Activated CD8-positive, alpha-beta memory T cell treated with anti-CD3 and anti-CD28 coated beads for 36 hours (primary cell): Measurements from ENCODE around the gene IL20RB. TPM values are rescaled to one million over a fixed set of nuclear protein-coding genes. Genes with fewer than 3 reads are reported as not detected.
"Not testable (repeated sequence)": the region's sequence is repeated elsewhere in the genome, so short reads cannot be mapped to it uniquely, and the experiment has no call there.

Experiments
- CTCF ChIA-PET: fragments of 350-600 bp; sonication (Branson Sonifier 250); formaldehyde crosslinking; loops from one replicate; lab custom pipeline; 2021; ENCODE audit warnings: antibody characterized with exemption; lab: Charles Lee
- POLR2A ChIA-PET: fragments of 350-600 bp; sonication (Branson Sonifier 250); formaldehyde crosslinking; loops from one replicate; lab custom pipeline; 2021; ENCODE audit warnings: antibody characterized with exemption; lab: Charles Lee
- total RNA-seq, 2 experiments: library from RNA; stranded (reverse); gene quantifications; one replicate each; pipeline ENCODE4 v1.2.3, GENCODE V29; 2021

IL20RB gene
- total RNA-seq, 2 experiments from 2014 or later, result 0.63 to 1.2 TPM

GRCh38 chr3:136938334-136938733, 19.4 kb upstream of the IL20RB start:
- ChIA-PET CTCF (interaction anchor here (0.8 kb wide), 1 partner anchor 23 kb away, joined by 3 read pairs; no protein-coding TSS in a partner anchor), POLR2A (no interaction called here)

GRCh38 chr3:136939489-136939888, 18.3 kb upstream of the IL20RB start:
- CTCF ChIA-PET, result no interaction called here
- POLR2A ChIA-PET, result interaction anchor here (0.5 kb wide), 1 partner anchor 75 kb away, joined by 5 read pairs; no protein-coding TSS in a partner anchor

GRCh38 chr3:136942803-136943202, 15.0 kb upstream of the IL20RB start:
- POLR2A ChIA-PET, result interaction anchor here (0.6 kb wide), 1 partner anchor 75 kb away, joined by 5 read pairs; no protein-coding TSS in a partner anchor
- CTCF ChIA-PET, result no interaction called here

- ChIA-PET CTCF (no interaction called here), POLR2A (no interaction called here)
Measured at GRCh38 chr3:136943436-136943835, 14.3 kb upstream of the IL20RB start.

GRCh38 chr3:136946978-136947377, 10.8 kb upstream of the IL20RB start:
- ChIA-PET POLR2A (no interaction called here), CTCF (no interaction called here)

GRCh38 chr3:136947477-136947876, 10.3 kb upstream of the IL20RB start:
- ChIA-PET CTCF (interaction anchor here (1.2 kb wide), 1 partner anchor 14 kb away, joined by 3 read pairs; no protein-coding TSS in a partner anchor), POLR2A (no interaction called here)

GRCh38 chr3:136949146-136949545, 8.6 kb upstream of the IL20RB start:
- CTCF ChIA-PET, result no interaction called here
- POLR2A ChIA-PET, result no interaction called here

GRCh38 chr3:136949708-136950107, 8.1 kb upstream of the IL20RB start:
- ChIA-PET POLR2A (no interaction called here), CTCF (no interaction called here)

GRCh38 chr3:136950623-136951022, 7.2 kb upstream of the IL20RB start:
- POLR2A ChIA-PET, result no interaction called here
- CTCF ChIA-PET, result no interaction called here

- ChIA-PET POLR2A (no interaction called here), CTCF (no interaction called here)
Measured at GRCh38 chr3:136952292-136952691, 5.5 kb upstream of the IL20RB start.

- ChIA-PET POLR2A (no interaction called here), CTCF (interaction anchor here (0.7 kb wide), 1 partner anchor 28 kb away, joined by 4 read pairs; no protein-coding TSS in a partner anchor)
Measured at GRCh38 chr3:136954251-136954650, 3.5 kb upstream of the IL20RB start.

- ChIA-PET POLR2A (no interaction called here), CTCF (no interaction called here)
Measured at GRCh38 chr3:136954980-136955780, 2.6 kb upstream of the IL20RB start.

GRCh38 chr3:136955813-136956212, 2.0 kb upstream of the IL20RB start:
- CTCF ChIA-PET, result no interaction called here

GRCh38 chr3:136956971-136957370, 812 bp upstream of the IL20RB start:
- CTCF ChIA-PET, result no interaction called here
- POLR2A ChIA-PET, result no interaction called here

More at GRCh38 chr3:136955813-136956212, 2.0 kb upstream of the IL20RB start:
- POLR2A ChIA-PET, result no interaction called here

GRCh38 chr3:136958939-136959338, 1.2 kb downstream of the IL20RB start:
- ChIA-PET POLR2A (no interaction called here), CTCF (interaction anchor here (1.2 kb wide), 1 partner anchor 97 kb away, joined by 3 read pairs; the partner anchor contains the start of gene NCK1)

GRCh38 chr3:136959599-136959998, 1.8 kb downstream of the IL20RB start:
- ChIA-PET CTCF (interaction anchor here (1.2 kb wide), 1 partner anchor 98 kb away, joined by 3 read pairs; the partner anchor contains the start of gene NCK1), POLR2A (no interaction called here)

- POLR2A ChIA-PET, result no interaction called here
- CTCF ChIA-PET, result interaction anchor here (0.6 to 1.0 kb wide), 2 partner anchors 13 to 22 kb away, joined by 3 read pairs; no protein-coding TSS in a partner anchor
Measured at GRCh38 chr3:136960838-136961836, 3.4 kb downstream of the IL20RB start.

- ChIA-PET POLR2A (no interaction called here), CTCF (no interaction called here)
Measured at GRCh38 chr3:136962927-136963326, 5.1 kb downstream of the IL20RB start.

GRCh38 chr3:136969539-136969938, 11.8 kb downstream of the IL20RB start:
- CTCF ChIA-PET, POLR2A ChIA-PET: not testable (repeated sequence)

- POLR2A ChIA-PET, result no interaction called here
- CTCF ChIA-PET, result no interaction called here
Measured at GRCh38 chr3:136973352-136973751, 15.6 kb downstream of the IL20RB start.
